Suprapubic skin (tissue), 4 donors: ENCODE results near the gene CYP4F2. TPM values are rescaled to one million over a fixed set of nuclear protein-coding genes. Genes with fewer than 3 reads are reported as not detected.

Experiments
- DNase-seq, 2 donors: peaks; one replicate each; pipeline ENCODE4 v3.0.0-alpha.2; 2019; ENCODE audit warnings: low spot score in 2 of 2
- H3K27ac ChIP-seq: fragments of 200-600 bp; sonication (generic); one replicate; pipeline ENCODE4 v1.5.1; 2019
- H3K27me3 ChIP-seq: fragments of 200-600 bp; sonication (generic); one replicate; pipeline ENCODE4 v1.5.1; 2019
- H3K36me3 ChIP-seq: fragments of 200-600 bp; sonication (generic); one replicate; pipeline ENCODE4 v1.5.1; 2019
- H3K4me1 ChIP-seq: fragments of 200-600 bp; sonication (generic); one replicate; pipeline ENCODE4 v1.5.1; 2019
- H3K4me3 ChIP-seq: fragments of 200-600 bp; sonication (generic); one replicate; pipeline ENCODE4 v1.5.1; 2019; ENCODE audit warnings: mild to moderate bottlenecking
- H3K9me3 ChIP-seq: fragments of 200-600 bp; sonication (generic); one replicate; pipeline ENCODE4 v1.5.1; 2019
- EP300 ChIP-seq: sonication (generic); formaldehyde crosslinking; IDR thresholded peaks from one replicate; pipeline ENCODE4 v1.6.1; 2017; ENCODE audit warnings: antibody characterized with exemption
- POLR2A ChIP-seq, 2 donors: fragments of 450-650 bp; IDR thresholded peaks; one replicate each; pipeline ENCODE4 v1.6.1; 2017; ENCODE audit warnings: antibody characterized with exemption in 2 of 2, mild to moderate bottlenecking in 2 of 2, moderate library complexity in 2 of 2
- POLR2AphosphoS5 ChIP-seq, 3 donors: sonication (generic); formaldehyde crosslinking; IDR thresholded peaks; one replicate each; pipeline ENCODE4 v1.6.1; 2017; ENCODE audit warnings: antibody characterized with exemption in 3 of 3
- WGBS: methylation state at CpG from one replicate; pipeline ENCODE4 v1.1.5; 2018; 5-methylcytosine and 5-hydroxymethylcytosine counted together
- total RNA-seq, 4 donors: library from RNA; depleted of rRNA; stranded (reverse); fragments of >200 nt; gene quantifications; one replicate each; pipeline ENCODE4 v1.1.0, GENCODE V29; 2016
- TF ChIP-seq, protein P1 (sequence below), 2 donors: fragments of 200-600 bp in 1 of 2; fragments of 450-650 bp in 1 of 2; sonication (generic) in 1 of 2; IDR thresholded peaks; one replicate each; pipeline ENCODE4 v1.5.1; 2016 to 2019; ENCODE audit warnings: antibody characterized with exemption in 2 of 2, mild to moderate bottlenecking in 1 of 2, moderate library complexity in 1 of 2

The CYP4F2 gene
- total RNA-seq, 4 donors from 2014 or later = 1.2 to 13.7 (median 3.3) TPM

DNA sequence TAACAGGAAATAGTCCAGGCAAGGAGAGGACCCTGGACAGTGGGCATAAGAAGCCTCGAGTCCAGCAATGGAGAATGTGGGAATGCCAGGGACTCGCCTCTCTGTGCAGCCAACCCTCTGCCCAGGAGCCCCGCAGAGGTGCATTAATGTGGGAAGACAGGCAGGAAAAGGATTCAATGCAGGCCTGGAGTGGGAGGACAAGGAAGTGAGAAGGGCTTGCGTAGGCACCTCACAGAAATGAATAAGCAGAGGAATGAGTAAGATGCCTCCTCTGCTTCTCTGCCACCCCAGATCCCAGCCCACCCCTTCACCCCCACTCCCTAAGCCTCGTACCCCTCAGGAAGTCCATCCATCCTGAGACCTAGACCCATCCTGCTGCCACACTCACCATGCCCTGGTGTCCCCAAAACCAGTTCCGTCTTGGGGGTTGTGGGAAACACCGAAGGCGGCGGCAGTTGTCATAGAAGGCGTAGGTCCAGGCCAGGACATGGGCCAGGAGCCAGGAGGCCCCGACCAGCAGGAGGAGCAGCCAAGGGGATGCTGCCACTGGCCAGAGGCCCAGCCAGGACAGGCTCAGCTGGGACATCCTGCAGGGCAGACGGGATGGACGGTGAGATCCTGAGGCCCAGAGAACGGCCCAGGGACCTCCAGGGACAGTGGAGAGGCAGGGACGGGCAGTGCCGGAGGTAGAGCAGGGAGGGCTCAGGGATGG is 692 bp downstream of the CYP4F2 start:
- no peak overlapping the region for H3K4me3 ChIP-seq
- peaks cover 4% of the 10 kb centered on the region for H3K4me1 ChIP-seq
- no peaks in the 10 kb centered on the region for H3K36me3 ChIP-seq
- no peak for DNase-seq
- peaks cover 28% of the 10 kb centered on the region for H3K27me3 ChIP-seq
- H3K9me3 ChIP-seq = no peaks in the 10 kb centered on the region
- WGBS = 89% methylated on average over 14 of the region's 16 CpGs
- TF ChIP-seq, protein P1, sequence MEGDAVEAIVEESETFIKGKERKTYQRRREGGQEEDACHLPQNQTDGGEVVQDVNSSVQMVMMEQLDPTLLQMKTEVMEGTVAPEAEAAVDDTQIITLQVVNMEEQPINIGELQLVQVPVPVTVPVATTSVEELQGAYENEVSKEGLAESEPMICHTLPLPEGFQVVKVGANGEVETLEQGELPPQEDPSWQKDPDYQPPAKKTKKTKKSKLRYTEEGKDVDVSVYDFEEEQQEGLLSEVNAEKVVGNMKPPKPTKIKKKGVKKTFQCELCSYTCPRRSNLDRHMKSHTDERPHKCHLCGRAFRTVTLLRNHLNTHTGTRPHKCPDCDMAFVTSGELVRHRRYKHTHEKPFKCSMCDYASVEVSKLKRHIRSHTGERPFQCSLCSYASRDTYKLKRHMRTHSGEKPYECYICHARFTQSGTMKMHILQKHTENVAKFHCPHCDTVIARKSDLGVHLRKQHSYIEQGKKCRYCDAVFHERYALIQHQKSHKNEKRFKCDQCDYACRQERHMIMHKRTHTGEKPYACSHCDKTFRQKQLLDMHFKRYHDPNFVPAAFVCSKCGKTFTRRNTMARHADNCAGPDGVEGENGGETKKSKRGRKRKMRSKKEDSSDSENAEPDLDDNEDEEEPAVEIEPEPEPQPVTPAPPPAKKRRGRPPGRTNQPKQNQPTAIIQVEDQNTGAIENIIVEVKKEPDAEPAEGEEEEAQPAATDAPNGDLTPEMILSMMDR (IDR thresholded peaks at IDR 0.05) = no peak
- H3K27ac ChIP-seq = no peak overlapping the region

DNA sequence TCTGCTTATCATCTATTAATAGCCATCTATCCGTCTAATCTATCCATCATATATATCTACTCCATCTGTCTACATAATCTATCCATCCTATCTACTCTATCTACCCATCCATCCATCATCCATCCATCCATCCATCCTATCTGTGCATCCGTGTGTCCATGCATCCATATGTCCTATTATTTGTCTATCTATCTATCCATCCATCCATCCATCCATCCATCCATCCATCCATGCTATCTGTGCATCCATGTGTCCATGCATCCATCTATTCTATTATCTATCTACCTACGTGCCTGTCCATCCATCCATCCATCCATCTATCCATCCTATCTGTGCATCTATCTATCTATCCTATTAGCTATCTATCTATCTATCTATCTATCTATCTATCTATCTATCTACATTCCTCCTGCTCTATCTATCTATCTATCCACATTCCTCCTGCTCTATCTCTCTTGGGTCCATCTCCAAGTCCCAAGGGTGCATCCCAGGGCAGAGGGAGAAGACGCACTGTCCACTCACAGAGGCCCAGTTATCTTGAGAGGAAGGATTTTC is 1.9 kb downstream of the CYP4F2 start:
- Histone ChIP-seq H3K36me3 (no peaks in the 10 kb centered on the region), H3K27ac (no peak overlapping the region), H3K27me3 (peaks cover 29% of the 10 kb centered on the region), H3K9me3 (no peaks in the 10 kb centered on the region), H3K4me1 (peaks cover 4% of the 10 kb centered on the region), H3K4me3 (no peak overlapping the region)
- 76% methylated on average over 4 of the region's 4 CpGs for WGBS
- DNase-seq = no peak
- no peak for TF ChIP-seq POLR2A (IDR thresholded peaks at IDR 0.05)
- TF ChIP-seq EP300 = no peak
- TF ChIP-seq POLR2AphosphoS5 (IDR thresholded peaks at IDR 0.05) = no peak
- TF ChIP-seq, protein P1 (IDR thresholded peaks at IDR 0.05) = no peak

DNA sequence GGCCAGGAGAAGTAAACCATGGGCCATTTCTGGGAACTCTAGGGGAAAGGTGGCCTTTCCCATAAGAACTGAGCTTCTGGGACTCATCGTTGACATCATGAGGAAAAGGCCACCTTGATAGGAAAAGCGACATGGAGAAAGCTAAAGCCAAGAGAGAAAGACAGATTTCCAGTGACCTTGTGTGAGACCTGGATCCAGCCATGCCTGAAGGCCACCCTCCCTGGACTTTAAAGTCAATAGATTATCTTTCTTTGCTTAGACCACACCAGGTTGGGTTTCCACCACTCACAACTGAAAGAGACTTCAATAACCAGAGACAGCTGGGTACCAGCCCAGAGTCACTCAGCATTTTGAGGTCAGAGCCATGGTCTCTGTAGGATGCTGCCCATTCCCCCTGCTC is 3.5 kb downstream of the CYP4F2 start:
- Histone ChIP-seq H3K27me3 (peaks cover 20% of the 10 kb centered on the region), H3K9me3 (no peaks in the 10 kb centered on the region), H3K36me3 (no peaks in the 10 kb centered on the region), H3K4me1 (no peaks in the 10 kb centered on the region), H3K4me3 (no peak overlapping the region), H3K27ac (no peak overlapping the region)
- no peak for DNase-seq
- WGBS = 62% methylated on average over 2 of the region's 2 CpGs
- TF ChIP-seq POLR2AphosphoS5 (IDR thresholded peaks at IDR 0.05) = no peak

DNA sequence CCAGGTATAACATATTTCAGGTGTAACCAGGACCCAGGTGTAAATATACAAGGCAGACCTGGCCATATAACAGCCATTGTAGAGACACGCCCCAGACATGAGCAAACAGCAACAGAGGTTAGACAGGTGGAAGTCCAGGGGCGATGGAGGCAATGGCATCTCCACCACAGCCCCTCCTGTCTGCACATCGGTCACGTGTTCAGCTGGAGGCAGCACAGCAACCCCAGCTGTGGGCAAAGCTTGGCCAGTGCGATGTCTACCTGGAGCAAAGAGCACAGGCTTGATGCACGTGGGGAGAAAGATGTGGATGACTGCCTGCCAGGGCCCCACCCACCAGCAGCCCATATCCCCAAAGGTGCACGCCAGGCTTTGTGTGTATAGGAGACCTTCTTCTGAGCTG is 4.4 kb downstream of the CYP4F2 start:
- no peaks in the 10 kb centered on the region for H3K36me3 ChIP-seq
- no peak for DNase-seq
- WGBS = 45% methylated on average over 6 of the region's 7 CpGs
- H3K4me1 ChIP-seq = no peaks in the 10 kb centered on the region
- H3K4me3 ChIP-seq = no peak overlapping the region
- no peaks in the 10 kb centered on the region for H3K9me3 ChIP-seq
- TF ChIP-seq POLR2AphosphoS5 (IDR thresholded peaks at IDR 0.05) (no peak), EP300 (no peak), POLR2A (IDR thresholded peaks at IDR 0.05) (no peak)
- TF ChIP-seq, protein P1 (IDR thresholded peaks at IDR 0.05) = no peak
- H3K27me3 ChIP-seq = peaks cover 19% of the 10 kb centered on the region
- H3K27ac ChIP-seq = no peak overlapping the region

DNA sequence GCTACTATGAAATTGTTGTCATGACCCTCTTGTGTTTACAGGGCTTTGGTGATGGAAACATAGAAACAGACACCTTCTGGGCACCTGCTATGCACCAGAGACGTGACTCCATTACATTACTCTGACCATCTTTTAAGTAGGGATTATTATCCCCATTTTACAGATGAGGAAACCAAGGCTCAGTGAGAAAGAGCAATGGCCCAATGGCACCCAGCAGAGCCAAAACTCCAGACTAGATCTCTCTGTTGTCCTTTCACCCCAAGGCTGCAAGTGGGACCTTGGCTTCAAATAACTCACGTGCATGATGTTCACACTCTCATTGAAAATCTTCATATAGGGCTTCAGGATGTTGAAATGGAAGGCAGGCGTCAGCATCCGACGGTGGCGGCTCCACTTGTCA is 5.9 kb downstream of the CYP4F2 start:
- TF ChIP-seq, protein P1 (IDR thresholded peaks at IDR 0.05) = no peak
- TF ChIP-seq POLR2AphosphoS5 (IDR thresholded peaks at IDR 0.05) = no peak
- TF ChIP-seq POLR2A (IDR thresholded peaks at IDR 0.05) = no peak
- Histone ChIP-seq H3K27me3 (peaks cover 10% of the 10 kb centered on the region), H3K4me1 (no peaks in the 10 kb centered on the region), H3K9me3 (no peaks in the 10 kb centered on the region), H3K36me3 (no peaks in the 10 kb centered on the region), H3K4me3 (no peak overlapping the region), H3K27ac (no peak overlapping the region)
- WGBS = 78% methylated on average over 6 of the region's 6 CpGs
- no peak for DNase-seq
